Measurements from ENCODE around the gene NR1D2.

DNA sequence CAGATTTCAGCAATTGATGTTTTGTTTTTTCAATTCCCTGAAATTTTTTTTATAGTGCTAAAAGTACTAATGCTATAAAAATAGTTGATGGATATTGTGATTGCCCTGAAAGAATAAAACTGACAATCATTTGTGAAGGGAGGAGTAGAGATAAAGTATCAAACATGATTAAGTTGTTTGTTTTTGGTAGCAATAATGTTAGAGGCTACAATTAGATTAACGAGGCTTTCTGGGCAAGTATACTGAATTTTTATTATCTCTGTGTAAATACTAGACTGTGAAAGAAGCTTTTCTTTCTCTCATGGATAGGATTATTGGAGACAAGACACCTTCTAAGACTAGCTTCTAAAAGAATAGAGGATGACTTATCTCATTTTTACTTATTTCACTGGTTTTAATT is 15.6 kb downstream of the NR1D2 start:
- TF ChIP-seq REST (IDR thresholded peaks at IDR 0.05; ENCODE audit: unreplicated experiment) (no peak), EZH2phosphoT487 (IDR thresholded peaks at IDR 0.05; ENCODE audit: unreplicated experiment) (no peak), POLR2AphosphoS5 (IDR thresholded peaks at IDR 0.05; ENCODE audit: low read depth) (no peak), NANOG (IDR thresholded peaks at IDR 0.05; ENCODE audit: borderline replicate concordance) (no peak), EZH2 (IDR thresholded peaks at IDR 0.05; ENCODE audit: low read depth, unreplicated experiment) (no peak)
- TF ChIP-seq, protein P1, sequence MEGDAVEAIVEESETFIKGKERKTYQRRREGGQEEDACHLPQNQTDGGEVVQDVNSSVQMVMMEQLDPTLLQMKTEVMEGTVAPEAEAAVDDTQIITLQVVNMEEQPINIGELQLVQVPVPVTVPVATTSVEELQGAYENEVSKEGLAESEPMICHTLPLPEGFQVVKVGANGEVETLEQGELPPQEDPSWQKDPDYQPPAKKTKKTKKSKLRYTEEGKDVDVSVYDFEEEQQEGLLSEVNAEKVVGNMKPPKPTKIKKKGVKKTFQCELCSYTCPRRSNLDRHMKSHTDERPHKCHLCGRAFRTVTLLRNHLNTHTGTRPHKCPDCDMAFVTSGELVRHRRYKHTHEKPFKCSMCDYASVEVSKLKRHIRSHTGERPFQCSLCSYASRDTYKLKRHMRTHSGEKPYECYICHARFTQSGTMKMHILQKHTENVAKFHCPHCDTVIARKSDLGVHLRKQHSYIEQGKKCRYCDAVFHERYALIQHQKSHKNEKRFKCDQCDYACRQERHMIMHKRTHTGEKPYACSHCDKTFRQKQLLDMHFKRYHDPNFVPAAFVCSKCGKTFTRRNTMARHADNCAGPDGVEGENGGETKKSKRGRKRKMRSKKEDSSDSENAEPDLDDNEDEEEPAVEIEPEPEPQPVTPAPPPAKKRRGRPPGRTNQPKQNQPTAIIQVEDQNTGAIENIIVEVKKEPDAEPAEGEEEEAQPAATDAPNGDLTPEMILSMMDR (conservative IDR thresholded peaks at IDR 0.05; ENCODE audit: low read depth in 2 of 2) = no peak
